Lung (tissue), 12 donors: Measurements from ENCODE around the gene DBF4B. TPM values are rescaled to one million over a fixed set of nuclear protein-coding genes. Genes with fewer than 3 reads are reported as not detected.
"Not testable (repeated sequence)": the region's sequence is repeated elsewhere in the genome, so short reads cannot be mapped to it uniquely, and the experiment has no call there.

Experiments
- ATAC-seq: fragments of 200-7000 bp; cut with Tn5 transposase; one replicate; pipeline ENCODE4 v1.9.1; 2020; ENCODE audit warnings: moderate number of reproducible peaks; ENCODE audit not compliant: insufficient read depth, low FRiP score
- DNase-seq, 3 donors: peaks; one replicate each; pipeline ENCODE4 v3.0.0-alpha.2; 2013 to 2017
- H3K27ac ChIP-seq, 2 donors: one replicate each; pipeline ENCODE4 v1.5.1; 2013; ENCODE audit warnings: mild to moderate bottlenecking in 2 of 2, moderate library complexity in 2 of 2, control low read depth in 1 of 2, inconsistent platforms in 1 of 2, low read depth in 1 of 2, low read length in 1 of 2
- H3K27me3 ChIP-seq, 3 donors: one replicate each; pipeline ENCODE4 v1.5.1; 2013; ENCODE audit warnings: low read length in 2 of 3; ENCODE audit not compliant: control insufficient read depth in 3 of 3, insufficient read depth in 3 of 3
- H3K36me3 ChIP-seq, 4 donors: one replicate each; pipeline ENCODE4 v1.5.1; 2013; ENCODE audit warnings: low read length in 4 of 4, mild to moderate bottlenecking in 1 of 4, moderate library complexity in 1 of 4; ENCODE audit not compliant: control insufficient read depth in 4 of 4, insufficient read depth in 4 of 4
- H3K4me1 ChIP-seq, 5 donors: one replicate each; pipeline ENCODE4 v1.5.1; 2013; ENCODE audit warnings: low read length in 5 of 5, mild to moderate bottlenecking in 2 of 5, moderate library complexity in 1 of 5; ENCODE audit not compliant: control insufficient read depth in 5 of 5, insufficient read depth in 5 of 5
- H3K4me3 ChIP-seq: one replicate; pipeline ENCODE4 v1.5.1; 2013; ENCODE audit warnings: mild to moderate bottlenecking, control low read depth, moderate library complexity
- H3K9ac ChIP-seq, 2 donors: one replicate each; pipeline ENCODE4 v1.5.1; 2013; ENCODE audit warnings: low read length in 2 of 2, control low read depth in 1 of 2; ENCODE audit not compliant: insufficient read depth in 1 of 2
- H3K9me3 ChIP-seq, 4 donors: one replicate each; pipeline ENCODE4 v1.5.1; 2013; ENCODE audit warnings: low read length in 3 of 4, mild to moderate bottlenecking in 1 of 4, moderate library complexity in 1 of 4; ENCODE audit not compliant: control insufficient read depth in 4 of 4, insufficient read depth in 3 of 4
- CTCF ChIP-seq: IDR thresholded peaks from 2 replicates; pipeline ENCODE4 v1.5.1; 2012; ENCODE audit warnings: mild to moderate bottlenecking; ENCODE audit errors: control extremely low read depth, extremely low read depth
- WGBS, 2 donors: extraction: QIAGEN DNeasy Blood & Tissue Kit; methylation state at CpG; one replicate each; pipeline ENCODE4 v1.1.7; 2013; 5-methylcytosine and 5-hydroxymethylcytosine counted together
- polyA plus RNA-seq, 2 donors: library from polyadenylated mRNA; stranded (reverse); fragments of 200-250 nt; gene quantifications; one replicate each; pipeline ENCODE4 v1.2.1, GENCODE V29; 2013
- total RNA-seq, 2 donors: library from RNA; depleted of rRNA in 1 of 2; stranded (reverse); fragments of >200 nt in 1 of 2; gene quantifications; one replicate each; pipeline ENCODE4 v1.2.1, GENCODE V29; 2014 to 2021
- donor health status: control.
- donor health status: control.
- donor health status: Bipolar disorder and iron deficiency.
- donor health status: healthy.
- donor health status: DM: yes; HTN: yes; CAD: no.

Gene DBF4B
- total and polyA plus RNA-seq, 4 donors: 2.7 to 8.6 (median 3.1) TPM

GRCh38 chr17:44722254-44722653 lies 13.8 kb downstream of the DBF4B start:
- H3K27ac ChIP-seq: no peak overlapping the region
- H3K4me1 ChIP-seq: no peaks in the 10 kb centered on the region
- H3K4me3 ChIP-seq: no peak overlapping the region
- no peak overlapping the region for H3K9ac ChIP-seq
- 90 to 97% methylated on average over 5 of the region's 5 CpGs for WGBS, 2 donors
- ATAC-seq (no peak), DNase-seq (no peak)
- no peaks in the 10 kb centered on the region for H3K9me3 ChIP-seq
- TF ChIP-seq CTCF: no peak
- H3K36me3 ChIP-seq: peaks cover 0 to 2% (median 0%) of the 10 kb centered on the region in 4 donors
- no peaks in the 10 kb centered on the region for H3K27me3 ChIP-seq

GRCh38 chr17:44726121-44726520 lies 17.7 kb downstream of the DBF4B start:
- H3K36me3 ChIP-seq: not testable (repeated sequence)

GRCh38 chr17:44733753-44734152 lies 25.3 kb downstream of the DBF4B start:
- no peak for DNase-seq
- WGBS, 2 donors: 80 to 83% methylated on average over 5 of the region's 5 CpGs
- Histone ChIP-seq H3K4me1 (no peaks in the 10 kb centered on the region), H3K9me3 (no peaks in the 10 kb centered on the region), H3K4me3 (no peak overlapping the region), H3K27me3 (no peaks in the 10 kb centered on the region), H3K27ac (no peak overlapping the region), H3K36me3 (peaks cover 0 to 4% (median 3%) of the 10 kb centered on the region in 4 donors), H3K9ac (no peak overlapping the region)
- no peak for ATAC-seq
- TF ChIP-seq CTCF: no peak

More at GRCh38 chr17:44726121-44726520, 17.7 kb downstream of the DBF4B start:
- not testable (repeated sequence) for ATAC-seq, H3K9me3 ChIP-seq, H3K27ac ChIP-seq, DNase-seq, H3K9ac ChIP-seq, H3K4me3 ChIP-seq, H3K4me1 ChIP-seq, H3K27me3 ChIP-seq
- WGBS, 2 donors: 97 to 99% methylated on average over 6 of the region's 6 CpGs

GRCh38 chr17:44734272-44734671 lies 25.8 kb downstream of the DBF4B start:
- no peak for ATAC-seq
- 84 to 87% methylated on average over 2 of the region's 2 CpGs for WGBS, 2 donors
- no peak overlapping the region for H3K4me3 ChIP-seq

More at GRCh38 chr17:44734272-44734671, 25.8 kb downstream of the DBF4B start:
- H3K9me3 ChIP-seq: no peaks in the 10 kb centered on the region
- no peaks in the 10 kb centered on the region for H3K4me1 ChIP-seq
- H3K27ac ChIP-seq: no peak overlapping the region
- H3K9ac ChIP-seq: no peak overlapping the region
- DNase-seq: no peak
- peaks cover 0 to 4% (median 3%) of the 10 kb centered on the region in 4 donors for H3K36me3 ChIP-seq
- no peaks in the 10 kb centered on the region for H3K27me3 ChIP-seq
- no peak for TF ChIP-seq CTCF
